ENCODE measurements around the gene HOXC5. TPM values are rescaled to one million over a fixed set of nuclear protein-coding genes. Genes with fewer than 3 reads are reported as not detected.

HOXC5 gene
- total RNA-seq, 5 donors from 2014 or later (not counting 1 experiment from before 2014, with no cell fraction given): not detected

GRCh38 chr12:54005531-54005852 lies 27.4 kb upstream of the HOXC5 start:
- Histone ChIP-seq H3K4me3 (ENCODE audit: control insufficient read depth in 1 of 2, extremely low read depth in 1 of 2, low read length in 1 of 2) (no peak overlapping the region), H3K27ac (ENCODE audit: low read length) (no peak overlapping the region), H3K36me3 (ENCODE audit: control insufficient read depth in 2 of 2, extremely low read depth in 1 of 2, insufficient read depth in 1 of 2, low read length in 1 of 2) (no peaks in the 10 kb centered on the region), H3K4me1 (ENCODE audit: control insufficient read depth in 1 of 2, extremely low read depth in 1 of 2, insufficient read depth in 2 of 2, low read length in 2 of 2) (peaks cover 0 to 35% of the 10 kb centered on the region in 2 experiments), H3K27me3 (replicated peaks in 1 of 2; ENCODE audit: control insufficient read depth in 2 of 2, extremely low read depth in 1 of 2, insufficient read depth in 2 of 2, low read length in 1 of 2) (peaks cover 14 to 99% of the 10 kb centered on the region in 2 experiments), H3K9me3 (no peaks in the 10 kb centered on the region)
- WGBS (ENCODE audit: insufficient coverage): 9% methylated on average over 21 of the region's 26 CpGs
- ChIA-PET CTCF (interaction anchor here (0.5 to 4.4 kb wide), 13 partner anchors 44 to 211 kb away, joined by 3 to 41 read pairs (median 4); no protein-coding TSS in a partner anchor), POLR2A (no interaction called here)
- Mint-ChIP-seq H3K27ac (no peak overlapping the region), H3K4me1 (peaks cover 20 to 30% (median 28%) of the 10 kb centered on the region in 3 donors), H3K27me3 (peaks cover 78 to 94% of the 10 kb centered on the region in 2 donors), H3K9me3 (no peaks in the 10 kb centered on the region), H3K4me3 (peak overlapping the region in 1 of 3 donors; percentile 89), H3K36me3 (no peaks in the 10 kb centered on the region)
- DNase-seq (no peak), ATAC-seq (replicated peaks in 1 of 4) (no peak)

GRCh38 chr12:54005853-54006558 lies 26.8 kb upstream of the HOXC5 start:
- H3K4me3 Mint-ChIP-seq: peak overlapping the region; percentile 68 to 89 (median 71)
- H3K9me3 Mint-ChIP-seq: no peaks in the 10 kb centered on the region
- no peaks in the 10 kb centered on the region for H3K36me3 ChIP-seq (ENCODE audit: control insufficient read depth in 2 of 2, extremely low read depth in 1 of 2, insufficient read depth in 1 of 2, low read length in 1 of 2)
- peaks cover 0 to 34% of the 10 kb centered on the region in 2 experiments for H3K4me1 ChIP-seq (ENCODE audit: control insufficient read depth in 1 of 2, extremely low read depth in 1 of 2, insufficient read depth in 2 of 2, low read length in 2 of 2)
- POLR2A ChIA-PET: no interaction called here
- H3K27ac Mint-ChIP-seq: peak overlapping the region in 1 of 2 donors; percentile 43
- ATAC-seq (replicated peaks in 1 of 4): peak; percentile 74 to 82 (median 78)
- H3K4me3 ChIP-seq (ENCODE audit: control insufficient read depth in 1 of 2, extremely low read depth in 1 of 2, low read length in 1 of 2): peak overlapping the region; percentile 43 to 73
- H3K27ac ChIP-seq (ENCODE audit: low read length): no peak overlapping the region
- H3K27me3 Mint-ChIP-seq: peaks cover 79 to 93% of the 10 kb centered on the region in 2 donors
- H3K4me1 Mint-ChIP-seq: peaks cover 23 to 32% (median 30%) of the 10 kb centered on the region in 3 donors
- peaks cover 13 to 99% of the 10 kb centered on the region in 2 experiments for H3K27me3 ChIP-seq (replicated peaks in 1 of 2; ENCODE audit: control insufficient read depth in 2 of 2, extremely low read depth in 1 of 2, insufficient read depth in 2 of 2, low read length in 1 of 2)
- H3K36me3 Mint-ChIP-seq: no peaks in the 10 kb centered on the region
- CTCF ChIA-PET: interaction anchor here (0.5 to 4.4 kb wide), 14 partner anchors 44 to 210 kb away, joined by 3 to 41 read pairs (median 4); no protein-coding TSS in a partner anchor
- peak; percentile 42 to 92 (median 77) for DNase-seq
- no peaks in the 10 kb centered on the region for H3K9me3 ChIP-seq
- WGBS (ENCODE audit: insufficient coverage): 5% methylated on average over 37 of the region's 39 CpGs

GRCh38 chr12:54006559-54007220 lies 26.2 kb upstream of the HOXC5 start:
- peak overlapping the region; percentile 68 to 89 (median 71) for H3K4me3 Mint-ChIP-seq

GRCh38 chr12:54007538-54008259 lies 25.2 kb upstream of the HOXC5 start:
- H3K27me3 Mint-ChIP-seq: peaks cover 78 to 92% of the 10 kb centered on the region in 2 donors
- H3K27me3 ChIP-seq (replicated peaks in 1 of 2; ENCODE audit: control insufficient read depth in 2 of 2, extremely low read depth in 1 of 2, insufficient read depth in 2 of 2, low read length in 1 of 2): peaks cover 15 to 93% of the 10 kb centered on the region in 2 experiments
- POLR2A ChIA-PET: no interaction called here
- H3K36me3 Mint-ChIP-seq: no peaks in the 10 kb centered on the region
- CTCF ChIA-PET: interaction anchor here (0.5 to 4.4 kb wide), 9 partner anchors 10 to 204 kb away, joined by 3 to 41 read pairs (median 10); no protein-coding TSS in a partner anchor
- no peak for ATAC-seq (replicated peaks in 1 of 4)
- peaks cover 30 to 39% (median 37%) of the 10 kb centered on the region in 3 donors for H3K4me1 Mint-ChIP-seq
- no peak overlapping the region for H3K4me3 ChIP-seq (ENCODE audit: control insufficient read depth in 1 of 2, extremely low read depth in 1 of 2, low read length in 1 of 2)
- no peak overlapping the region for H3K27ac Mint-ChIP-seq
- no peak for DNase-seq
- H3K9me3 Mint-ChIP-seq: no peaks in the 10 kb centered on the region
- H3K9me3 ChIP-seq: no peaks in the 10 kb centered on the region
- peak overlapping the region in 1 of 3 donors; percentile 89 for H3K4me3 Mint-ChIP-seq
- H3K4me1 ChIP-seq (ENCODE audit: control insufficient read depth in 1 of 2, extremely low read depth in 1 of 2, insufficient read depth in 2 of 2, low read length in 2 of 2): peaks cover 0 to 35% of the 10 kb centered on the region in 2 experiments
- H3K27ac ChIP-seq (ENCODE audit: low read length): no peak overlapping the region
- no peaks in the 10 kb centered on the region for H3K36me3 ChIP-seq (ENCODE audit: control insufficient read depth in 2 of 2, extremely low read depth in 1 of 2, insufficient read depth in 1 of 2, low read length in 1 of 2)
- WGBS (ENCODE audit: insufficient coverage): no CpG with 5 or more reads among the region's 2 CpGs

More at GRCh38 chr12:54006559-54007220, 26.2 kb upstream of the HOXC5 start:
- CTCF ChIA-PET: interaction anchor here (0.6 to 4.4 kb wide), 15 partner anchors 26 to 601 kb away, joined by 3 to 41 read pairs (median 4); no protein-coding TSS in a partner anchor
- POLR2A ChIA-PET: interaction anchor here in 1 of 2 donors (0.6 kb wide), 1 partner anchor 273 kb away, joined by 3 read pairs; the partner anchor contains the start of gene CBX5
- peak overlapping the region; percentile 43 to 73 for H3K4me3 ChIP-seq (ENCODE audit: control insufficient read depth in 1 of 2, extremely low read depth in 1 of 2, low read length in 1 of 2)
- peaks cover 30 to 39% (median 37%) of the 10 kb centered on the region in 3 donors for H3K4me1 Mint-ChIP-seq
- H3K27ac Mint-ChIP-seq: peak overlapping the region in 1 of 2 donors; percentile 43
- no peak overlapping the region for H3K27ac ChIP-seq (ENCODE audit: low read length)
- H3K9me3 ChIP-seq: no peaks in the 10 kb centered on the region
- peaks cover 0 to 35% of the 10 kb centered on the region in 2 experiments for H3K4me1 ChIP-seq (ENCODE audit: control insufficient read depth in 1 of 2, extremely low read depth in 1 of 2, insufficient read depth in 2 of 2, low read length in 2 of 2)
- ATAC-seq (replicated peaks in 1 of 4): no peak
- H3K27me3 Mint-ChIP-seq: peaks cover 79 to 93% of the 10 kb centered on the region in 2 donors
- no peak for DNase-seq
- H3K36me3 Mint-ChIP-seq: no peaks in the 10 kb centered on the region
- H3K36me3 ChIP-seq (ENCODE audit: control insufficient read depth in 2 of 2, extremely low read depth in 1 of 2, insufficient read depth in 1 of 2, low read length in 1 of 2): no peaks in the 10 kb centered on the region
- H3K9me3 Mint-ChIP-seq: no peaks in the 10 kb centered on the region
- peaks cover 15 to 99% of the 10 kb centered on the region in 2 experiments for H3K27me3 ChIP-seq (replicated peaks in 1 of 2; ENCODE audit: control insufficient read depth in 2 of 2, extremely low read depth in 1 of 2, insufficient read depth in 2 of 2, low read length in 1 of 2)
- 11% methylated on average over 12 of the region's 22 CpGs for WGBS (ENCODE audit: insufficient coverage)

- ATAC-seq (replicated peaks in 1 of 4): no peak
- Histone ChIP-seq H3K27me3 (replicated peaks in 1 of 2; ENCODE audit: control insufficient read depth in 2 of 2, extremely low read depth in 1 of 2, insufficient read depth in 2 of 2, low read length in 1 of 2) (peaks cover 15 to 93% of the 10 kb centered on the region in 2 experiments), H3K36me3 (ENCODE audit: control insufficient read depth in 2 of 2, extremely low read depth in 1 of 2, insufficient read depth in 1 of 2, low read length in 1 of 2) (no peaks in the 10 kb centered on the region), H3K4me1 (ENCODE audit: control insufficient read depth in 1 of 2, extremely low read depth in 1 of 2, insufficient read depth in 2 of 2, low read length in 2 of 2) (peaks cover 0 to 35% of the 10 kb centered on the region in 2 experiments), H3K4me3 (ENCODE audit: control insufficient read depth in 1 of 2, extremely low read depth in 1 of 2, low read length in 1 of 2) (no peak overlapping the region), H3K27ac (ENCODE audit: low read length) (no peak overlapping the region), H3K9me3 (no peaks in the 10 kb centered on the region)
- Mint-ChIP-seq H3K27me3 (peaks cover 76 to 92% of the 10 kb centered on the region in 2 donors), H3K4me3 (peak overlapping the region in 1 of 3 donors; percentile 49), H3K9me3 (no peaks in the 10 kb centered on the region), H3K4me1 (peaks cover 30 to 39% (median 37%) of the 10 kb centered on the region in 3 donors), H3K27ac (no peak overlapping the region), H3K36me3 (no peaks in the 10 kb centered on the region)
- ChIA-PET POLR2A (no interaction called here), CTCF (interaction anchor here (0.9 to 4.4 kb wide), 6 partner anchors 15 to 198 kb away, joined by 3 to 41 read pairs (median 17); no protein-coding TSS in a partner anchor)
- WGBS (ENCODE audit: insufficient coverage): no CpG with 5 or more reads among the region's 2 CpGs
- no peak for DNase-seq
These were observed 24.6 kb upstream of the HOXC5 start for GRCh38 chr12:54008260-54008552.

Measured in T-cell (primary cell).